Activated T-cell treated with anti-CD3 and anti-CD28 coated beads for 24 hours (primary cell): ENCODE results near the gene RINL.
"Not testable (repeated sequence)": the region's sequence is repeated elsewhere in the genome, so short reads cannot be mapped to it uniquely, and the experiment has no call there.

ENCODE experiments used
- DNase-seq: peaks from one replicate; pipeline ENCODE4 v3.0.0-alpha.2; 2020; ENCODE audit warnings: low read depth

Gene RINL

GRCh38 chr19:38834104-38834490 is 44.0 kb downstream of the RINL start:
- DNase-seq = no peak

- no peak for DNase-seq
Observed at GRCh38 chr19:38833092-38833425, 45.0 kb downstream of the RINL start.

DNA sequence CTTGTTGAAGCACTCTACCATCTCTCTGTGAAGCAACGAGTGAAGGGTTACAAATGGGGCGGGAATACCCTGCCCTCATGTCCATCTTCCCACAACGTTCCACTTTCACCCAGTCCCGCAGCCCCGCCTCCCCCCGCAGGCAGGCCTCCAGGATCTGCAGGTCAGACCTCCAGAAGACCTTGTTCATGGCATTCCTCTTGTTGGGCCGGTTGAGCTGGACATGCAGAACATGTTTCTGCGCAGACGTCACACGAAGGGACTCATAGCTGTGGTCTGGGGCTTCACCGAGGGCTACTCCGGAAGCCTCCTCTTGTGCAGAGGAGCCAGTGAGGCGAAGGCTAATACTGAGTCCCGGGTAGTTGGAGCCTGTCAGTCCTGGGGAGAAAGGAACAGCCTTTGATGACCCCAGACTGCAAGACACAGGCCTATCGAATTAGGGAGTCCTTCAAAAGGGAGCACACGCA is 46.9 kb downstream of the RINL start:
- DNase-seq = no peak

DNA sequence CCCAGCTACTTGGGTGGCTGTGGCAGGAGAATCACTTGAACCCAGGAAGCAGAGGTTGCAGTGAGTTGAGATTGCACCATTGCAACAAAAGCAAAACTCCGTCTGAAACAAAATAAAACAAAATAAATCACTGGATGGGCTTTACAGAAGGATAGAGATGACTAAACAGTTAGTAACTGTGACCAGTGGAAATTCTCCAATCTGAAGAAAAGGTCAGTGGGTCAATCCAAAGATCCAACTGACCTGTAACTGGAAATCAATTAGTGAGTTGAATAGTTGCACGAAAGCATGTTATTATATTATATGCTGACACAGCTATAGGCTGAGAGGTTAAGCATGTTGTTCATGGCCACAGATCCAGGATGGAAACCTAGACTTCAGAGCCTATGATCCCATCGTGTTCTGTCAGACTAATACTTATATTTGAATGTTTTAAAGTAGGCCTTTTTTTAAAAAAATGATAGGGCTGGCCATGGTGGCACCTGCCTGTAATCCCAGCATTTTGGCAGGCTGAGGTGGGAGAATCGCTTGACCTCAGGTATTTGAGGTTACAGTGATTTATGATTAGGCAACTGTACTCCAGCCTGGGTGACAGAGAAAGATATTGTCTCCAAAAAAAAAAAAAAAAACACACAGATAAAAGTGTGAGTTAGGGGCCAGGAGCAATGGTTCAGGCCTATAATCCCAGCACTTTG is 47.9 kb downstream of the RINL start:
- no peak for DNase-seq

- not testable (repeated sequence) for DNase-seq
Observed at GRCh38 chr19:38829203-38829602, 48.9 kb downstream of the RINL start.

DNA sequence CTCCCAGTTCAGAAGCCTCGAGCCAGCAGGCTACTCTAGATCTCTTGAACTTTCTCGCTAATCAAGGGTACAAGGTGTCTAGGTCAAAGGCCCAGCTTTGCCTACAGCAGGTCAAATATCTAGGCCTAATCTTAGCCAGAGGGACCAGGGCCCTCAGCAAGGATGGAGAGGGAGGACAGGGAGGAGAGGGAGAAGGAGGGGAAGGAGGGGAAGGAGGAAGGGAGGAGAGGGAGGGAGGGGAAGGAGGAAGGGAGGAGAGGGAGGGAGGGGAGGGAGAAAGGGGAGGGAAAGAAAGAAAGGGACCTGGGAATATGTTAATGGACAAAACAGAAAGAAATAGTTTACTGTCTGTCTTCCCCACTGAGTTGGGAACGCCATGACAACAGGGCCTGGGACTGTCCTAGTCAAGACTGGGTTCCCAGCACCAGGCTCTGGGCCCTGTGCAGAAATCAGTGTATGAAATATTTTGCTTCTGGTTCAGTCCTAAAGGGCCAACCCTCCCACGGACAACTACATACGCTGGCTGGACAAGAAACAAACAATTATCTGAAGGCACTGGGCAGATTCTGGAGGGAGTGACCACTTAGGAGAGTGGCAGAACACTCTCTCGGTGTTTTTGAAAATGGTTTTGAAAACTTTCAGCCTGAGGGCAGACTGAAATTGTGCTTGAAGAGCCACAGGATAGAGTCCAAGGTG is 51.1 kb downstream of the RINL start:
- DNase-seq = no peak

DNA sequence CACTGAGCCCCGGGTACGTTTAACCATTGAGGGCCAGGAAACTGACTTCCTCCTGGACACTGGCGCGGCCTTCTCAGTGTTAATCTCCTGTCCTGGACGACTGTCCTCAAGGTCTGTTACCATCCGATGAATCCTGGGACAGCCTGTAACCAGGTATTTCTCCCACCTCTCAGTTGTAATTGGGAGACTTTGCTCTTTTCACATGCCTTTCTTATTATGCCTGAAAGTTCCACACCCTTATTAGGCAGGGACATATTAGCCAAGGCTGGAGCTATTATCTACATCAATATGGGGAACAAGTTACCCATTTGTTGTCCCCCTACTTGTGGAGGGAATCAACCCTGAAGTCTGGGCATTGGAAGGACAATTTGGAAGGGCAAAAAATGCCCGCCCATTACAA is 52.1 kb downstream of the RINL start:
- not testable (repeated sequence) for DNase-seq

DNA sequence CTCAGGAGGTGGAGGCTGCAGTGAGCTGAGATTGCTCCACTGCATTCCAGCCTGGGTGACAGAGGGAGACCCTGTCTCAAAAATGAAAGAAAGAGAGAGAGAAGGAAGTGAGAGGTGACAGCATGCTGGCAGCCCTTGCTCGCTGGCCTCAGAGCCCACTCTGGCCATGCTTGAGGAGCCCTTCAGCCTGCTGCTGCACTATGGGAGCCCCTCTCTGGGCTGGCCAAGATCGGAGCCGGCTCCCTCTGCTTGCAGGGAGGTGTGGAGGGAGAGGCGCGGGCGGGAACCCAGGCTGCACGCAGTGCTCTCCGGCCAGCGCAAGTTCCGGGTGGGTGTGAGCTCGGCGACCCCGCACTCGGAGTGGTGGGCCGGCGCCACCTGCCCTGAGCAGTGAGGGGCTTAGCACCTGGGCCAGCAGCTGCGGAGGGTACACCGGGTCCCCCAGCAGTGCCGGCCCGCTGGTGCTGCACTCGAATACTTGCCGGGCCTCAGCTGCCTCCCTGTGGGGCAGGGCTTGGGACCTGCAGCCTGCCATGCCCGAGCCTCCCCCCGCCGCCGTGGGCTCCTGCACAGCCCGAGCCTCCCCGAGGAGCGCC is 56.7 kb downstream of the RINL start:
- DNase-seq = not testable (repeated sequence)

DNA sequence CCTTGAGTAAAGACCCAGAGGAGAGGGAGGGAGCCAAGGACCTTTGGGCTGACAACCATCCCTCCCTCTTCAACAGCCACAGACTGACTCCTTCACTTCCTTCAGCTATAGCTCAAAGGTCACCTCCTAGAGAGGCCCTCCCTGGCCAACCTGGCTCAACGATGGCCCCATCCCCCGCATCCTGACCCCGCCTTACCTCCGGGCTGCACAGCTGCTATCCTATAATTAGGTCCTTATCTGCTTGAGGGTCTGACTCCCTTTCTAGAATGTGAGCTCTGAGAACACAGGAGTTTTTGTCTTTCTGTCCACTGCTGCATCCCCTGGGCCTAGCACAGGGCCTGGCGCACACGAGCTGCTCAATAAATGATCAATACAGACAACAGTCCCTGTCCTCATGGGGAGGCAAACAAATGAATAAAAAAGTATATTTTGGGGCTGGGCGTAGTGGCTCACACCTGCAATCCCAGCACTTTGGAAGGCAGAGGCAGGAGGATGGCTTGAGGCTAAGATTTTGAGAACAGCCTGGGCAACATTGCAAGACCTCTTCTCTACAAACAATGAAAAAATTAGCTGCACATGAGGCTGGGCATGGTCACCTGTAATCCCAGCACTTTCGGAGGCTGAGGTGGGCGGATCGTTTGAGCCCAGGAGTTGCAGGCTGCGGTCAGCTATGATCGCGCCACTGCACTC is 58.7 kb downstream of the RINL start:
- DNase-seq = no peak
